H1 (cell line): ENCODE measurements around the gene PRRX2. TPM values are rescaled to one million over a fixed set of nuclear protein-coding genes. Genes with fewer than 3 reads are reported as not detected.
"Not testable (repeated sequence)": the region's sequence is repeated elsewhere in the genome, so short reads cannot be mapped to it uniquely, and the experiment has no call there.

Experiments used
- CTCF ChIA-PET: fragments of 300-600 bp; sonication (Branson Sonifier 250); formaldehyde crosslinking; loops from one replicate; lab custom pipeline; 2021; ENCODE audit not compliant: partially characterized antibody; lab: Charles Lee
- POLR2A ChIA-PET: fragments of 300-600 bp; sonication (Branson Sonifier 250); formaldehyde crosslinking; loops from one replicate; lab custom pipeline; 2021; ENCODE audit warnings: inconsistent platforms; ENCODE audit not compliant: partially characterized antibody; lab: Charles Lee
- DNase-seq, 2 experiments: peaks; one replicate each; pipeline versions ENCODE4 v3.0.0 to v3.0.0-alpha.2; 2010 to 2022; ENCODE audit warnings: low spot score in 2 of 2, low read depth in 1 of 2, mixed read lengths in 1 of 2
- FAIRE-seq: peaks from 2 replicates; lab custom pipeline; 2011; peaks lifted over from hg19 to GRCh38; lab: Jason Lieb, UNC
- H2AFZ ChIP-seq: 2 replicates; pipeline ENCODE4 v1.8.1; 2012; ENCODE audit warnings: low read length, inconsistent platforms
- H2AK5ac ChIP-seq: 2 replicates; pipeline ENCODE4 v1.6.1; 2013; ENCODE audit warnings: low read depth, low read length
- H2BK120ac ChIP-seq: replicated peaks from 2 replicates; pipeline ENCODE3; 2013; ENCODE audit warnings: low read depth, low read length, inconsistent platforms
- H2BK12ac ChIP-seq: 2 replicates; pipeline ENCODE4 v1.6.1; 2013; ENCODE audit warnings: low read depth, low read length
- H2BK15ac ChIP-seq: 2 replicates; pipeline ENCODE4 v1.6.1; 2013; ENCODE audit warnings: low read length
- H2BK20ac ChIP-seq: 2 replicates; pipeline ENCODE4 v1.6.1; 2013; ENCODE audit warnings: low read length
- H2BK5ac ChIP-seq: 2 replicates; pipeline ENCODE4 v1.6.1; 2013; ENCODE audit warnings: low read depth, low read length
- H3K14ac ChIP-seq: 2 replicates; pipeline ENCODE4 v1.6.1; 2013; ENCODE audit warnings: inconsistent platforms; ENCODE audit not compliant: insufficient read length
- H3K18ac ChIP-seq: 2 replicates; pipeline ENCODE4 v1.6.1; 2013; ENCODE audit warnings: low read length; ENCODE audit errors: extremely low read depth
- H3K23ac ChIP-seq: 2 replicates; pipeline ENCODE4 v1.6.1; 2013; ENCODE audit warnings: inconsistent platforms; ENCODE audit not compliant: insufficient read length
- H3K23me2 ChIP-seq: 2 replicates; pipeline ENCODE4 v1.6.1; 2013; ENCODE audit warnings: low read depth, low read length
- H3K27ac ChIP-seq: 2 replicates; pipeline ENCODE4 v1.6.1; 2011; ENCODE audit warnings: low read depth, low read length, inconsistent platforms
- H3K27me3 ChIP-seq, 4 experiments: replicated peaks in 1 of 4; 1 replicate in 1 of 4; 2 replicates in 3 of 4; pipeline versions ENCODE4 v1.6.1 to v1.8.1; 2011 to 2013; ENCODE audit warnings: low read length in 3 of 4, mild to moderate bottlenecking in 3 of 4, inconsistent platforms in 2 of 4, mixed read lengths in 2 of 4, moderate library complexity in 1 of 4; ENCODE audit not compliant: control insufficient read depth in 3 of 4, insufficient read depth in 3 of 4; ENCODE audit errors: extremely low read depth in 1 of 4
- H3K36me3 ChIP-seq, 4 experiments: 2 replicates each; pipeline versions ENCODE4 v1.6.1 to v1.8.1; 2011 to 2013; ENCODE audit warnings: mild to moderate bottlenecking in 4 of 4, low read length in 3 of 4, moderate library complexity in 2 of 4, control low read depth in 1 of 4, inconsistent platforms in 1 of 4; ENCODE audit not compliant: insufficient read depth in 4 of 4, control insufficient read depth in 2 of 4
- H3K4ac ChIP-seq: replicated peaks from 2 replicates; pipeline ENCODE3; 2013; ENCODE audit warnings: low read length, low read depth, mixed read lengths, inconsistent platforms; ENCODE audit not compliant: insufficient read length
- H3K4me1 ChIP-seq, 4 experiments: replicated peaks in 1 of 4; 1 replicate in 1 of 4; 2 replicates in 3 of 4; pipeline versions ENCODE4 v1.6.1 to v1.8.1; 2011 to 2013; ENCODE audit warnings: low read length in 3 of 4, inconsistent platforms in 2 of 4, mixed read lengths in 1 of 4; ENCODE audit not compliant: insufficient read depth in 4 of 4, control insufficient read depth in 3 of 4
- H3K4me2 ChIP-seq, 2 experiments: 2 replicates each; pipeline versions ENCODE4 v1.6.1 to v1.8.1; 2011 to 2013; ENCODE audit warnings: low read depth in 2 of 2, low read length in 2 of 2, control low read depth in 1 of 2, inconsistent platforms in 1 of 2, mild to moderate bottlenecking in 1 of 2; ENCODE audit not compliant: insufficient read depth in 1 of 2
- H3K4me3 ChIP-seq, 4 experiments: fragments of 200-600, 300-600 bp in 1 of 4; sonication (generic), shearing (Covaris generic), sonication (Bioruptor Twin) in 1 of 4; 2 replicates each; pipeline versions ENCODE4 v1.5.1 to v1.8.1; 2011 to 2016; ENCODE audit warnings: low read length in 4 of 4, low read depth in 3 of 4, control low read depth in 2 of 4, inconsistent platforms in 2 of 4, mild to moderate bottlenecking in 2 of 4, mixed read lengths in 1 of 4, moderate library complexity in 1 of 4; ENCODE audit not compliant: insufficient read depth in 2 of 4; ENCODE audit errors: extremely low read depth in 1 of 4
- H3K56ac ChIP-seq: replicated peaks from 2 replicates; pipeline ENCODE3; 2013; ENCODE audit warnings: low read depth, mild to moderate bottlenecking, mixed read lengths, low read length, inconsistent platforms; ENCODE audit not compliant: insufficient read length
- H3K79me1 ChIP-seq: 2 replicates; pipeline ENCODE4 v1.6.1; 2013; ENCODE audit warnings: low read depth, low read length, control low read depth
- H3K79me2 ChIP-seq, 2 experiments: 2 replicates each; pipeline versions ENCODE4 v1.6.1 to v1.8.1; 2012 to 2013; ENCODE audit warnings: low read length in 2 of 2, mild to moderate bottlenecking in 2 of 2, inconsistent platforms in 1 of 2; ENCODE audit not compliant: insufficient read depth in 2 of 2, control insufficient read depth in 1 of 2
- H3K9ac ChIP-seq, 4 experiments: replicated peaks in 1 of 4; 1 replicate in 1 of 4; 2 replicates in 3 of 4; pipeline versions ENCODE4 v1.6.1 to v1.8.1; 2011 to 2013; ENCODE audit warnings: low read depth in 3 of 4, low read length in 3 of 4, control low read depth in 2 of 4, mild to moderate bottlenecking in 2 of 4, moderate library complexity in 2 of 4, inconsistent platforms in 1 of 4; ENCODE audit errors: extremely low read depth in 1 of 4
- H3K9me3 ChIP-seq, 2 experiments: 2 replicates each; pipeline versions ENCODE4 v1.6.1 to v1.8.1; 2012 to 2013; ENCODE audit warnings: mild to moderate bottlenecking in 2 of 2, moderate library complexity in 2 of 2, control low read depth in 1 of 2, inconsistent platforms in 1 of 2, low read depth in 1 of 2, low read length in 1 of 2, mixed read lengths in 1 of 2; ENCODE audit not compliant: insufficient read depth in 2 of 2
- H4K20me1 ChIP-seq, 2 experiments: replicated peaks in 1 of 2; 2 replicates each; pipeline versions ENCODE3 to v1.8.1; 2011 to 2013; ENCODE audit warnings: inconsistent platforms in 2 of 2, low read length in 2 of 2, mild to moderate bottlenecking in 1 of 2; ENCODE audit not compliant: insufficient read depth in 2 of 2, control insufficient read depth in 1 of 2
- H4K5ac ChIP-seq: 2 replicates; pipeline ENCODE4 v1.6.1; 2013; ENCODE audit warnings: low read length, low read depth, mixed read lengths, inconsistent platforms; ENCODE audit not compliant: insufficient read length
- H4K8ac ChIP-seq: 2 replicates; pipeline ENCODE4 v1.8.0; 2013; ENCODE audit warnings: mild to moderate bottlenecking, moderate library complexity, low read length, inconsistent platforms; ENCODE audit not compliant: insufficient read depth; ENCODE audit errors: extremely low read depth
- H4K91ac ChIP-seq: replicated peaks from 2 replicates; pipeline ENCODE3; 2013; ENCODE audit warnings: low read length, mixed read lengths, inconsistent platforms; ENCODE audit not compliant: insufficient read length
- WGBS, 2 experiments: shearing (Covaris generic) in 1 of 2; methylation state at CpG; one replicate each; pipeline versions ENCODE4 v1.1.6 to v1.1.7; 2013 to 2015; ENCODE audit warnings: low lambda C conversion rate in 2 of 2, mixed read lengths in 2 of 2, inconsistent platforms in 1 of 2, low coverage in 1 of 2, missing lambda C conversion rate in 1 of 2; ENCODE audit not compliant: insufficient replicate concordance in 2 of 2, insufficient coverage in 1 of 2, insufficient read length in 1 of 2; ENCODE audit errors: extremely low coverage in 1 of 2, missing lambda C conversion rate in 1 of 2; 5-methylcytosine and 5-hydroxymethylcytosine counted together
- polyA plus RNA-seq, 7 experiments: library from polyadenylated mRNA; depleted of rRNA in 3 of 7; stranded (reverse) in 5 of 7; unstranded in 2 of 7; fragments of >200 nt in 5 of 7; fragments of 200-250 nt in 2 of 7; gene quantifications; 1 replicate in 5 of 7; 2 replicates in 1 of 7; 4 replicates in 1 of 7; pipeline versions ENCODE4 v1.2.1 to v1.2.3, GENCODE V29; 2011 to 2013; ENCODE audit warnings: missing spikeins in 2 of 7, mixed read lengths in 2 of 7
- total RNA-seq: library from RNA; stranded (reverse); fragmentation: NEBNext Ultra II Directional; extraction: Animal tissue kit (Norgen Biotek cat#: 25700); gene quantifications from 2 replicates; pipeline ENCODE4 v1.2.1, GENCODE V29; 2021

The PRRX2 gene
- total and polyA plus RNA-seq, 2 of the 8 experiments (the other 6 are each of a cell fraction or from before 2014, with no cell fraction given): 5.8 to 9.2 TPM

GRCh38 chr9:129749052-129749451 lies 83.6 kb downstream of the PRRX2 start:
- peaks cover 0 to 12% (median 11%) of the 10 kb centered on the region in 4 experiments; a peak in 5 of 7 replicates for H3K4me1 ChIP-seq

More at GRCh38 chr9:129749052-129749451, 83.6 kb downstream of the PRRX2 start:
- not testable (repeated sequence) for H3K4me3 ChIP-seq, H4K20me1 ChIP-seq, H2BK120ac ChIP-seq, H3K18ac ChIP-seq, H3K79me2 ChIP-seq, H3K56ac ChIP-seq, H3K23me2 ChIP-seq, DNase-seq, H2BK15ac ChIP-seq, H3K14ac ChIP-seq, H3K23ac ChIP-seq, H3K79me1 ChIP-seq, FAIRE-seq, H3K4me2 ChIP-seq, H3K4ac ChIP-seq, H4K8ac ChIP-seq, H3K27ac ChIP-seq, H4K91ac ChIP-seq, H2AFZ ChIP-seq, H4K5ac ChIP-seq, H3K9ac ChIP-seq, H2BK12ac ChIP-seq, H2BK20ac ChIP-seq, H2AK5ac ChIP-seq, H2BK5ac ChIP-seq, H3K9me3 ChIP-seq, H3K36me3 ChIP-seq, H3K27me3 ChIP-seq
- CTCF ChIA-PET: interaction anchor here (1.1 to 6.4 kb wide), 8 partner anchors 9 to 617 kb away, joined by 4 to 49 read pairs (median 10); no protein-coding TSS in a partner anchor
- POLR2A ChIA-PET: interaction anchor here (0.9 to 1.7 kb wide), 2 partner anchors 11 to 112 kb away, joined by 3 to 4 read pairs; no protein-coding TSS in a partner anchor
- WGBS, 2 experiments: 90% methylated on average over 4 of the region's 4 CpGs; no CpG with 5 or more reads in 1 of the 2 experiments
